ENCODE measurements around the gene CHMP5.

CHMP5 gene

GRCh38 chr9:33277484-33277883 is 12.6 kb downstream of the CHMP5 start:
- Mint-ChIP-seq H3K36me3 (peaks cover 23 to 49% of the 10 kb centered on the region in 2 donors), H3K27me3 (no peaks in the 10 kb centered on the region), H3K9me3 (no peaks in the 10 kb centered on the region), H3K27ac (no peak overlapping the region), H3K4me3 (no peak overlapping the region), H3K4me1 (peaks cover 3 to 8% of the 10 kb centered on the region in 2 donors)
- DNase-seq (no peak), ATAC-seq (replicated peaks) (no peak)

- no peak overlapping the region for H3K27ac Mint-ChIP-seq
These were observed 20.7 kb downstream of the CHMP5 start for GRCh38 chr9:33285502-33285901.

GRCh38 chr9:33287087-33287490 is 22.2 kb downstream of the CHMP5 start:
- H3K4me3 Mint-ChIP-seq = no peak overlapping the region
- H3K27ac Mint-ChIP-seq = no peak overlapping the region
- H3K9me3 Mint-ChIP-seq = no peaks in the 10 kb centered on the region
- peaks cover 5 to 29% of the 10 kb centered on the region in 2 donors for H3K4me1 Mint-ChIP-seq
- H3K36me3 Mint-ChIP-seq = peaks cover 22 to 32% of the 10 kb centered on the region in 2 donors
- DNase-seq (peak; percentile 35), ATAC-seq (replicated peaks) (no peak)
- H3K27me3 Mint-ChIP-seq = no peaks in the 10 kb centered on the region

More at GRCh38 chr9:33285502-33285901, 20.7 kb downstream of the CHMP5 start:
- no peaks in the 10 kb centered on the region for H3K27me3 Mint-ChIP-seq
- no peaks in the 10 kb centered on the region for H3K9me3 Mint-ChIP-seq
- H3K36me3 Mint-ChIP-seq = peaks cover 18 to 26% of the 10 kb centered on the region in 2 donors
- DNase-seq = no peak
- H3K4me1 Mint-ChIP-seq = peaks cover under 1 to 17% of the 10 kb centered on the region in 2 donors
- no peak for ATAC-seq (replicated peaks)
- no peak overlapping the region for H3K4me3 Mint-ChIP-seq

- DNase-seq = no peak
- Mint-ChIP-seq H3K4me1 (peaks cover 16 to 34% of the 10 kb centered on the region in 2 donors), H3K4me3 (no peak overlapping the region), H3K36me3 (peaks cover 22 to 30% of the 10 kb centered on the region in 2 donors), H3K27me3 (no peaks in the 10 kb centered on the region), H3K27ac (peak overlapping the region; percentile 100), H3K9me3 (no peaks in the 10 kb centered on the region)
- no peak for ATAC-seq (replicated peaks)
These were observed 23.4 kb downstream of the CHMP5 start for GRCh38 chr9:33288235-33288634.

GRCh38 chr9:33288828-33289483 is 24.1 kb downstream of the CHMP5 start:
- Mint-ChIP-seq H3K27ac (peak overlapping the region; percentile 100), H3K9me3 (no peaks in the 10 kb centered on the region), H3K4me3 (peak overlapping the region; percentile 98 to 99), H3K27me3 (no peaks in the 10 kb centered on the region), H3K4me1 (peaks cover 17 to 39% of the 10 kb centered on the region in 2 donors), H3K36me3 (peaks cover 24 to 32% of the 10 kb centered on the region in 2 donors)
- no peak for ATAC-seq (replicated peaks)
- DNase-seq = peak; percentile 4

- peak; percentile 36 for DNase-seq
- Mint-ChIP-seq H3K27me3 (no peaks in the 10 kb centered on the region), H3K36me3 (peaks cover 28 to 37% of the 10 kb centered on the region in 2 donors), H3K4me1 (peaks cover 19 to 43% of the 10 kb centered on the region in 2 donors), H3K9me3 (no peaks in the 10 kb centered on the region), H3K4me3 (peak overlapping the region; percentile 98 to 99), H3K27ac (peak overlapping the region; percentile 100)
- ATAC-seq (replicated peaks) = peak; percentile 8 to 12
These were observed 24.6 kb downstream of the CHMP5 start for GRCh38 chr9:33289496-33289895.

GRCh38 chr9:33289936-33290246 is 25.0 kb downstream of the CHMP5 start:
- H3K4me3 Mint-ChIP-seq = peak overlapping the region; percentile 98 to 99
- H3K4me1 Mint-ChIP-seq = peaks cover 22 to 47% of the 10 kb centered on the region in 2 donors
- H3K27me3 Mint-ChIP-seq = no peaks in the 10 kb centered on the region
- peaks cover 30 to 39% of the 10 kb centered on the region in 2 donors for H3K36me3 Mint-ChIP-seq
- DNase-seq = no peak
- H3K27ac Mint-ChIP-seq = peak overlapping the region; percentile 100
- ATAC-seq (replicated peaks) = no peak
- H3K9me3 Mint-ChIP-seq = no peaks in the 10 kb centered on the region

- Mint-ChIP-seq H3K4me3 (peak within 1 kb of the TSS; percentile 98 to 99), H3K27me3 (no peaks in the 10 kb centered on the region), H3K9me3 (no peaks in the 10 kb centered on the region), H3K36me3 (peaks cover 30 to 40% of the 10 kb centered on the region in 2 donors), H3K27ac (peak within 1 kb of the TSS; percentile 100), H3K4me1 (peaks cover 25 to 51% of the 10 kb centered on the region in 2 donors)
- DNase-seq (peak; percentile 98), ATAC-seq (replicated peaks) (peak; percentile 91 to 93)
These were observed 25.6 kb downstream of the CHMP5 start, which contains the start of gene NFX1 for GRCh38 chr9:33290247-33291030. Gene NFX1 (plus strand): TSS chr9:33290516. CDS start chr9:33290573, 57 bp downstream.

- Mint-ChIP-seq H3K9me3 (no peaks in the 10 kb centered on the region), H3K4me1 (peaks cover 28 to 57% of the 10 kb centered on the region in 2 donors), H3K4me3 (peak overlapping the region; percentile 98 to 99), H3K27me3 (no peaks in the 10 kb centered on the region), H3K36me3 (peaks cover 33 to 44% of the 10 kb centered on the region in 2 donors), H3K27ac (peak overlapping the region; percentile 100)
- ATAC-seq (replicated peaks) = no peak
- no peak for DNase-seq
These were observed 26.2 kb downstream of the CHMP5 start for GRCh38 chr9:33291031-33291397.

- Mint-ChIP-seq H3K4me3 (peak overlapping the region; percentile 75 to 99), H3K27ac (peak overlapping the region; percentile 100), H3K9me3 (no peaks in the 10 kb centered on the region), H3K36me3 (peaks cover 38 to 51% of the 10 kb centered on the region in 2 donors), H3K27me3 (no peaks in the 10 kb centered on the region), H3K4me1 (peaks cover 35 to 66% of the 10 kb centered on the region in 2 donors)
- DNase-seq (no peak), ATAC-seq (replicated peaks) (no peak)
These were observed 27.1 kb downstream of the CHMP5 start for GRCh38 chr9:33291901-33292300.

- Mint-ChIP-seq H3K4me3 (no peak overlapping the region), H3K27me3 (no peaks in the 10 kb centered on the region), H3K36me3 (peaks cover 51 to 70% of the 10 kb centered on the region in 2 donors), H3K4me1 (peaks cover 52 to 79% of the 10 kb centered on the region in 2 donors), H3K9me3 (no peaks in the 10 kb centered on the region), H3K27ac (no peak overlapping the region)
- DNase-seq (no peak), ATAC-seq (replicated peaks) (no peak)
These were observed 28.9 kb downstream of the CHMP5 start for GRCh38 chr9:33293782-33294181.

GRCh38 chr9:33294670-33295432 is 30.0 kb downstream of the CHMP5 start:
- H3K4me1 Mint-ChIP-seq = peaks cover 54 to 83% of the 10 kb centered on the region in 2 donors
- H3K9me3 Mint-ChIP-seq = no peaks in the 10 kb centered on the region
- H3K27ac Mint-ChIP-seq = peak overlapping the region; percentile 90
- no peak for ATAC-seq (replicated peaks)
- peak overlapping the region; percentile 60 to 76 for H3K4me3 Mint-ChIP-seq
- H3K36me3 Mint-ChIP-seq = peaks cover 56 to 78% of the 10 kb centered on the region in 2 donors
- H3K27me3 Mint-ChIP-seq = no peaks in the 10 kb centered on the region
- peak; percentile 27 for DNase-seq

- peaks cover 51 to 73% of the 10 kb centered on the region in 2 donors for H3K36me3 Mint-ChIP-seq
- H3K27ac Mint-ChIP-seq = no peak overlapping the region
- H3K4me1 Mint-ChIP-seq = peaks cover 54 to 83% of the 10 kb centered on the region in 2 donors
- no peaks in the 10 kb centered on the region for H3K9me3 Mint-ChIP-seq
- H3K27me3 Mint-ChIP-seq = no peaks in the 10 kb centered on the region
- ATAC-seq (replicated peaks) (peak; percentile 28 to 29), DNase-seq (no peak)
- H3K4me3 Mint-ChIP-seq = peak overlapping the region; percentile 36 to 62
These were observed 30.7 kb downstream of the CHMP5 start for GRCh38 chr9:33295571-33295970.

GRCh38 chr9:33297432-33297831 is 32.6 kb downstream of the CHMP5 start:
- H3K4me1 Mint-ChIP-seq = peaks cover 49 to 66% of the 10 kb centered on the region in 2 donors
- H3K27ac Mint-ChIP-seq = peak overlapping the region; percentile 83
- no peaks in the 10 kb centered on the region for H3K27me3 Mint-ChIP-seq
- DNase-seq = peak; percentile 68
- ATAC-seq (replicated peaks) = peak; percentile 97 to 98
- H3K4me3 Mint-ChIP-seq = peak overlapping the region; percentile 58 to 60
- H3K36me3 Mint-ChIP-seq = peaks cover 48 to 65% of the 10 kb centered on the region in 2 donors
- no peaks in the 10 kb centered on the region for H3K9me3 Mint-ChIP-seq
